GM23338 (cell line): ENCODE measurements around the gene EIF1B. TPM values are rescaled to one million over a fixed set of nuclear protein-coding genes. Genes with fewer than 3 reads are reported as not detected.

Source experiments
- CREB1 ChIP-seq: fragments of 250-450 bp; sonication (Bioruptor Pico); IDR thresholded peaks from 2 replicates; pipeline ENCODE4 v1.5.0; 2020; ENCODE audit warnings: low read depth, mild to moderate bottlenecking, moderate library complexity
- CTCF ChIP-seq, 2 experiments: fragments of 200-600 bp in 1 of 2; sonication (generic) in 1 of 2; conservative IDR thresholded peaks; 2 replicates each; pipeline versions ENCODE4 v1.5.1 to v1.6.1; 2016 to 2017; ENCODE audit warnings: antibody characterized with exemption in 2 of 2, low read depth in 2 of 2, mild to moderate bottlenecking in 2 of 2, moderate library complexity in 1 of 2
- ETS1 ChIP-seq: IDR thresholded peaks from 2 replicates; pipeline ENCODE4 v1.6.1; 2016; ENCODE audit warnings: antibody characterized with exemption
- EZH2 ChIP-seq: fragments of 200-600 bp; sonication (generic); IDR thresholded peaks from one replicate; pipeline ENCODE4 v1.8.0; 2017; ENCODE audit warnings: antibody characterized with exemption, mild to moderate bottlenecking, low read depth; ENCODE audit not compliant: unreplicated experiment
- JUNB ChIP-seq: IDR thresholded peaks from one replicate; pipeline ENCODE4 v1.6.1; 2016; ENCODE audit warnings: antibody characterized with exemption; ENCODE audit not compliant: unreplicated experiment
- NANOG ChIP-seq: IDR thresholded peaks from 2 replicates; pipeline ENCODE4 v1.6.1; 2016; ENCODE audit warnings: antibody characterized with exemption, borderline replicate concordance
- POLR2AphosphoS5 ChIP-seq: IDR thresholded peaks from 2 replicates; pipeline ENCODE4 v1.6.1; 2016; ENCODE audit warnings: antibody characterized with exemption, low read depth
- REST ChIP-seq: IDR thresholded peaks from one replicate; pipeline ENCODE4 v1.6.1; 2018; ENCODE audit warnings: antibody characterized with exemption; ENCODE audit not compliant: unreplicated experiment
- STAT1 ChIP-seq: IDR thresholded peaks from one replicate; pipeline ENCODE4 v1.6.1; 2016; ENCODE audit warnings: antibody characterized with exemption; ENCODE audit not compliant: unreplicated experiment
- ZNF462 ChIP-seq: fragments of 250-450 bp; sonication (Bioruptor Pico); IDR thresholded peaks from 2 replicates; pipeline ENCODE4 v1.5.0; 2020; ENCODE audit warnings: mild to moderate bottlenecking, moderate library complexity
- polyA plus RNA-seq: library from polyadenylated mRNA; unstranded; fragments of >200 nt; fragmentation: Nextera tagmentation; extraction: Ambion mirVana; gene quantifications from 2 replicates; pipeline ENCODE4 v1.2.1, GENCODE V29; 2016
- total RNA-seq: library from RNA; depleted of rRNA; stranded (reverse); fragments of >200 nt; shearing (Covaris generic); gene quantifications from 2 replicates; pipeline ENCODE4 v1.2.3, GENCODE V29; 2014

EIF1B gene
- total and polyA plus RNA-seq, 2 experiments from 2014 or later, result 24.4 to 229 TPM

GRCh38 chr3:40299721-40300335, 9.7 kb upstream of the EIF1B start (continued):
- TF ChIP-seq ZNF462 (CRISPR knock-in tag) (no peak), CTCF (conservative IDR thresholded peaks at IDR 0.05; ENCODE audit: low read depth in 2 of 2) (no peak), JUNB (no peak), EZH2 (no peak), STAT1 (no peak), REST (no peak), ETS1 (no peak), POLR2AphosphoS5 (no peak), CREB1 (no peak), NANOG (no peak)
